B cell (primary cell): ENCODE data around the gene TMSB4X. TPM values are rescaled to one million over a fixed set of nuclear protein-coding genes. Genes with fewer than 3 reads are reported as not detected.

ENCODE experiments used
- ATAC-seq: fragments of 200-7000 bp; cut with Tn5 transposase; one replicate; pipeline ENCODE4 v1.10.0; 2021; ENCODE audit warnings: low read depth, mild to moderate bottlenecking, moderate number of reproducible peaks, moderate library complexity
- CTCF ChIA-PET: fragments of 350-600 bp; sonication (Branson Sonifier 250); formaldehyde crosslinking; loops from one replicate; lab custom pipeline; 2021; ENCODE audit warnings: antibody characterized with exemption, inconsistent platforms; lab: Charles Lee
- POLR2A ChIA-PET: fragments of 350-600 bp; sonication (Branson Sonifier 250); formaldehyde crosslinking; loops from one replicate; lab custom pipeline; 2021; ENCODE audit warnings: antibody characterized with exemption; lab: Charles Lee
- DNase-seq: peaks from one replicate; pipeline ENCODE4 v3.0.0; 2013
- H2AFZ ChIP-seq: 2 replicates; pipeline ENCODE4 v1.6.1; 2012; ENCODE audit warnings: mild to moderate bottlenecking, low read depth, low read length; ENCODE audit not compliant: insufficient read depth, poor library complexity, severe bottlenecking
- H3K27ac ChIP-seq, 2 donors: 1 replicate in 1 of 2; 2 replicates in 1 of 2; pipeline ENCODE4 v1.5.1; 2012 to 2013; ENCODE audit warnings: low read length in 2 of 2, mild to moderate bottlenecking in 2 of 2, moderate library complexity in 1 of 2
- H3K27me3 ChIP-seq, 4 experiments: fragments of 200-600 bp in 1 of 4; sonication (generic) in 1 of 4; replicated peaks in 1 of 4; 1 replicate in 2 of 4; 2 replicates in 2 of 4; pipeline versions ENCODE4 v1.6.1 to v1.7.0; 2013 to 2016; ENCODE audit warnings: low read length in 3 of 4, mild to moderate bottlenecking in 2 of 4, mixed read lengths in 1 of 4, moderate library complexity in 1 of 4; ENCODE audit not compliant: insufficient read depth in 4 of 4, control insufficient read depth in 3 of 4; ENCODE audit errors: control extremely low read depth in 1 of 4
- H3K36me3 ChIP-seq, 2 experiments: replicated peaks in 1 of 2; 1 replicate in 1 of 2; 2 replicates in 1 of 2; pipeline versions ENCODE4 v1.6.1 to v1.7.1; 2013; ENCODE audit warnings: low read length in 1 of 2; ENCODE audit not compliant: insufficient read depth in 2 of 2, control insufficient read depth in 1 of 2; ENCODE audit errors: control extremely low read depth in 1 of 2, extremely low read depth in 1 of 2
- H3K4me1 ChIP-seq, 2 donors: fragments of 200-600 bp in 1 of 2; sonication (generic) in 1 of 2; 1 replicate in 1 of 2; 2 replicates in 1 of 2; pipeline versions ENCODE4 v1.5.1 to v1.6.1; 2013 to 2017; ENCODE audit warnings: low read length in 2 of 2; ENCODE audit not compliant: control insufficient read depth in 2 of 2, insufficient read depth in 2 of 2
- H3K4me2 ChIP-seq: replicated peaks from 2 replicates; pipeline ENCODE3; 2012; ENCODE audit warnings: mild to moderate bottlenecking, low read depth, low read length; ENCODE audit not compliant: poor library complexity, severe bottlenecking
- H3K4me3 ChIP-seq, 5 experiments: fragments of 200-600 bp in 1 of 5; sonication (generic) in 1 of 5; 1 replicate in 3 of 5; 2 replicates in 2 of 5; pipeline versions ENCODE4 v1.5.1 to v1.7.0; 2011 to 2016; ENCODE audit warnings: low read length in 4 of 5, mild to moderate bottlenecking in 4 of 5, low read depth in 2 of 5, control low read depth in 1 of 5, moderate library complexity in 1 of 5; ENCODE audit not compliant: insufficient read depth in 1 of 5; ENCODE audit errors: control extremely low read depth in 1 of 5, extremely low read depth in 1 of 5
- H3K79me2 ChIP-seq: fragments of 200-600 bp; sonication (generic); one replicate; pipeline ENCODE4 v1.6.0; 2016; ENCODE audit warnings: low read length; ENCODE audit not compliant: control insufficient read depth, insufficient read depth
- H3K9ac ChIP-seq: fragments of 200-600 bp; sonication (generic); 2 replicates; pipeline ENCODE4 v1.6.1; 2017; ENCODE audit warnings: mild to moderate bottlenecking, low read length, moderate library complexity
- H3K9me3 ChIP-seq, 3 donors: one replicate each; pipeline versions ENCODE4 v1.6.1 to v1.7.1; 2013; ENCODE audit warnings: low read length in 2 of 3; ENCODE audit not compliant: control insufficient read depth in 2 of 3, insufficient read depth in 1 of 3; ENCODE audit errors: control extremely low read depth in 1 of 3
- H4K20me1 ChIP-seq: 2 replicates; pipeline ENCODE4 v1.6.0; 2012; ENCODE audit warnings: mild to moderate bottlenecking, low read length; ENCODE audit not compliant: insufficient read depth, control insufficient read depth, poor library complexity, severe bottlenecking
- H3K27ac Mint-ChIP-seq: one replicate; pipeline ENCODE4 v1.8.0; 2021; ENCODE audit warnings: mixed read lengths
- H3K27me3 Mint-ChIP-seq: one replicate; pipeline ENCODE4 v1.8.0; 2021; ENCODE audit warnings: mixed read lengths
- H3K4me1 Mint-ChIP-seq: one replicate; pipeline ENCODE4 v1.8.0; 2021; ENCODE audit warnings: mixed read lengths
- H3K4me3 Mint-ChIP-seq: one replicate; pipeline ENCODE4 v1.8.0; 2021; ENCODE audit warnings: mixed read lengths
- H3K9me3 Mint-ChIP-seq: one replicate; pipeline ENCODE4 v1.8.0; 2022; ENCODE audit warnings: mixed read lengths; ENCODE audit not compliant: insufficient read depth
- EZH2 ChIP-seq: IDR thresholded peaks from 2 replicates; pipeline ENCODE4 v1.6.1; 2012; ENCODE audit warnings: borderline replicate concordance, low read depth, mild to moderate bottlenecking, moderate library complexity, low read length; ENCODE audit not compliant: insufficient read depth, poor library complexity, severe bottlenecking
- WGBS: methylation state at CpG from one replicate; pipeline ENCODE4 v1.1.5; 2013; ENCODE audit warnings: missing lambda C conversion rate; ENCODE audit not compliant: insufficient coverage; 5-methylcytosine and 5-hydroxymethylcytosine counted together
- intact Hi-C: fragments of 100-400 bp; cut with micrococcal nuclease; formaldehyde crosslinking; loops from one replicate; pipeline ENCODE4 v1.10.0; 2022
- polyA plus RNA-seq: library from polyadenylated mRNA; depleted of rRNA; stranded (reverse); fragments of >200 nt; gene quantifications from 2 replicates; pipeline ENCODE4 v1.2.3, GENCODE V29; 2012
- total RNA-seq, 2 donors: library from RNA; stranded (reverse); fragments of 120-200 nt in 1 of 2; gene quantifications; 1 replicate in 1 of 2; 2 replicates in 1 of 2; pipeline versions ENCODE4 v1.2.3 to v1.2.4, GENCODE V29; 2013 to 2022
- TF ChIP-seq, protein P1 (sequence below): fragments of 200-600 bp; IDR thresholded peaks from one replicate; pipeline ENCODE4 v1.8.0; 2022; ENCODE audit warnings: antibody characterized with exemption, mild to moderate bottlenecking

Gene TMSB4X
- total and polyA plus RNA-seq, 2 donors (not counting 1 experiment from before 2014, with no cell fraction given), result 2,550 to 4,850 TPM

DNA sequence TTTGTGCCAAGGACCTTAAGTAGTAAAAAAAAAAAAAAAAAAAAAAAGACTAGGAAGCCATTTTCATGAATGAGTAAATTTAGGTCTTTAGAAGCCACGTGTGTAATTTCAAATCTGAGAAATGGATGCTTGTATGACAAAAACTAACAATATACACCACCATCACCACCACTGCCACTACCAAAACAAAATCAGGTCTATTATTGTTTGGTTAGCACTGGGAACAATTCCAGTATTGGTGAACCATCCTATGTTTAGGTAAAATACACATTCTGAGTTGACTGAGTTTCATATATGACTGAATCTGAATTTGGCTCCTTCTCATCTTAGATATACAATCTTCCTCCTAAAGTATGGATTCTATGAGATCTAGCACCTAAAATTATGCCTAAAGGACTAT lies 8.8 kb upstream of the TMSB4X start:
- CTCF ChIA-PET, result interaction anchor here (15.8 kb wide), 1 partner anchor 18 kb away, joined by 214 read pairs; no protein-coding TSS in a partner anchor
- TF ChIP-seq, protein P1, sequence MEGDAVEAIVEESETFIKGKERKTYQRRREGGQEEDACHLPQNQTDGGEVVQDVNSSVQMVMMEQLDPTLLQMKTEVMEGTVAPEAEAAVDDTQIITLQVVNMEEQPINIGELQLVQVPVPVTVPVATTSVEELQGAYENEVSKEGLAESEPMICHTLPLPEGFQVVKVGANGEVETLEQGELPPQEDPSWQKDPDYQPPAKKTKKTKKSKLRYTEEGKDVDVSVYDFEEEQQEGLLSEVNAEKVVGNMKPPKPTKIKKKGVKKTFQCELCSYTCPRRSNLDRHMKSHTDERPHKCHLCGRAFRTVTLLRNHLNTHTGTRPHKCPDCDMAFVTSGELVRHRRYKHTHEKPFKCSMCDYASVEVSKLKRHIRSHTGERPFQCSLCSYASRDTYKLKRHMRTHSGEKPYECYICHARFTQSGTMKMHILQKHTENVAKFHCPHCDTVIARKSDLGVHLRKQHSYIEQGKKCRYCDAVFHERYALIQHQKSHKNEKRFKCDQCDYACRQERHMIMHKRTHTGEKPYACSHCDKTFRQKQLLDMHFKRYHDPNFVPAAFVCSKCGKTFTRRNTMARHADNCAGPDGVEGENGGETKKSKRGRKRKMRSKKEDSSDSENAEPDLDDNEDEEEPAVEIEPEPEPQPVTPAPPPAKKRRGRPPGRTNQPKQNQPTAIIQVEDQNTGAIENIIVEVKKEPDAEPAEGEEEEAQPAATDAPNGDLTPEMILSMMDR, result no peak
- H3K36me3 ChIP-seq, result no peaks in the 10 kb centered on the region
- intact Hi-C loops, result no loop called here
- H3K4me1 ChIP-seq, result peaks cover 43 to 50% of the 10 kb centered on the region in 2 donors
- peaks cover 35% of the 10 kb centered on the region for H3K79me2 ChIP-seq
- H3K4me2 ChIP-seq, result no peak overlapping the region
- no peak overlapping the region for H3K4me3 Mint-ChIP-seq
- POLR2A ChIA-PET, result no interaction called here
- no peaks in the 10 kb centered on the region for H3K9me3 Mint-ChIP-seq
- peaks cover 53% of the 10 kb centered on the region for H3K4me1 Mint-ChIP-seq
- peak overlapping the region; percentile 70 for H3K27ac Mint-ChIP-seq
- no CpG with 5 or more reads among the region's 1 CpG for WGBS
- no peak overlapping the region for H3K27ac ChIP-seq
- ATAC-seq (no peak), DNase-seq (no peak)
- H3K9ac ChIP-seq, result no peak overlapping the region
- H3K27me3 ChIP-seq, result peaks cover 0 to 4% (median 0%) of the 10 kb centered on the region in 4 experiments
- H3K9me3 ChIP-seq, result no peaks in the 10 kb centered on the region
- H4K20me1 ChIP-seq, result no peaks in the 10 kb centered on the region
- no peak overlapping the region for H2AFZ ChIP-seq
- H3K4me3 ChIP-seq, result no peak overlapping the region
- no peaks in the 10 kb centered on the region for H3K27me3 Mint-ChIP-seq

DNA sequence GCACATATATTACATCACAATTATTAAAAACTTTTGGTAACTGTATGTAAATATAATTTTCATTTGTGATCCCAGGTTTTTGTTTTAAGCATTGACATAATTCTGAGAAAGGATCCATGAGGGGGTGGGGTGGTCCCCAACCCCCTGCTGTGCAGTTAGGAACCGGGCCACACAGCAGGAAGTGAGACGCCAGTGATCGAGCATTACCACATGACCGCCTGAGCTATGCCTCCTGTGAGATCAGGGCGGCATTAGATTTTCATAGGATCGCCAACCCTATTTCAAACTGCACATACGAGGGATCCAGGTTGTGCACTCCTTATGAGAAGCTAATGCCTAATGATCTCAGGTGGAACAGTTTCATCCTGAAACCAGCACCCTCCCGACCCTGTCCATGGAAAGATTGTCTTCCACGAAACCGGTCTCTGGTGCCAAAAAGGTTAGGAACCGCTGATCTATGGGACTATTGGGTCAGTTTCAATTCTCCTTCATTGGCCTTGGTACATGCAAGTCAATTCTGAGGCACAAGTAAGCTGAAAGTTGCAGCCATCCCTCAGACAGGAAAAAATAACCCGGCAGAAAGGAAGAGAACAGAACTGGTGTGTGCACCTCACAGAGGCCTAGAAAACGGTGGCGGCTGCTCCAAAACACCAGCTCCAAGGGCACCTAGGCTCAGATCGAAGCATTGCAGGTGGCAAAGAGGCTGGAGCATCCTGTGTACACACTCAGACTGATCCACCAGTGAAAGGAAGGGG lies 7.0 kb upstream of the TMSB4X start:
- Histone ChIP-seq H3K4me2 (peak overlapping the region; percentile 41), H3K79me2 (peaks cover 27% of the 10 kb centered on the region), H3K4me3 (no peak overlapping the region), H3K4me1 (peaks cover 44 to 53% of the 10 kb centered on the region in 2 donors), H2AFZ (peak overlapping the region; percentile 20), H3K9ac (no peak overlapping the region), H3K9me3 (no peaks in the 10 kb centered on the region), H4K20me1 (no peaks in the 10 kb centered on the region), H3K27me3 (peaks cover 0 to 4% (median 0%) of the 10 kb centered on the region in 4 experiments), H3K36me3 (no peaks in the 10 kb centered on the region), H3K27ac (peak overlapping the region; percentile 60 to 62)
- ChIA-PET CTCF (interaction anchor here (1.2 to 15.8 kb wide), 5 partner anchors 10 to 519 kb away, joined by 3 to 214 read pairs (median 7); no protein-coding TSS in a partner anchor), POLR2A (interaction anchor here (0.6 to 11.2 kb wide), 2 partner anchors 10 to 114 kb away, joined by 3 to 136 read pairs; no protein-coding TSS in a partner anchor)
- TF ChIP-seq EZH2, result no peak
- H3K27ac Mint-ChIP-seq, result peak overlapping the region; percentile 85
- peak overlapping the region; percentile 45 for H3K4me3 Mint-ChIP-seq
- intact Hi-C loops, result no loop called here
- peaks cover 56% of the 10 kb centered on the region for H3K4me1 Mint-ChIP-seq
- DNase-seq, result peak; percentile 23
- H3K27me3 Mint-ChIP-seq, result no peaks in the 10 kb centered on the region
- ATAC-seq, result no peak
- WGBS, result 71% methylated on average over 3 of the region's 15 CpGs
- no peaks in the 10 kb centered on the region for H3K9me3 Mint-ChIP-seq
